SK-N-SH (cell line): ENCODE results near the gene ZFPL1. TPM values are rescaled to one million over a fixed set of nuclear protein-coding genes. Genes with fewer than 3 reads are reported as not detected.

Experiments
- CTCF ChIA-PET: fragments of 300-600, 350-600 bp; formaldehyde crosslinking; extraction: SDS; loops from one replicate; lab custom pipeline; 2021; lab: Yijun Ruan, JAX
- POLR2A ChIA-PET: fragments of 350-600 bp; sonication (Branson Sonifier 250); formaldehyde crosslinking; extraction: SDS; loops from one replicate; lab custom pipeline; 2020; ENCODE audit warnings: antibody characterized with exemption, inconsistent platforms; lab: Yijun Ruan, JAX
- DNase-seq: peaks from one replicate; pipeline ENCODE4 v3.0.0; 2012
- H2AFZ ChIP-seq: fragments of 200-600 bp; sonication (generic); 2 replicates; pipeline ENCODE4 v1.8.1; 2016; ENCODE audit warnings: antibody characterized with exemption, mild to moderate bottlenecking, low read depth
- H3F3A ChIP-seq: fragments of 200-600 bp; sonication (generic); replicated peaks from 2 replicates; pipeline ENCODE3; 2016; ENCODE audit warnings: antibody characterized with exemption, mild to moderate bottlenecking; ENCODE audit not compliant: insufficient read depth
- H3K27ac ChIP-seq, 2 experiments: fragments of 200-500 bp in 1 of 2; fragments of 200-600 bp in 1 of 2; sonication (Bioruptor generic) in 1 of 2; sonication (generic), shearing (Covaris generic) in 1 of 2; 2 replicates each; pipeline versions ENCODE4 v1.5.1 to v1.6.1; 2014 to 2016; ENCODE audit warnings: low read depth in 2 of 2, inconsistent platforms in 1 of 2, low read length in 1 of 2, mild to moderate bottlenecking in 1 of 2, mixed read lengths in 1 of 2
- H3K27me3 ChIP-seq: fragments of 200-600 bp; sonication (generic), shearing (Covaris generic); 2 replicates; pipeline ENCODE4 v1.6.1; 2016; ENCODE audit warnings: mixed run types; ENCODE audit not compliant: insufficient read depth
- H3K36me3 ChIP-seq, 2 experiments: fragments of 200-500 bp in 1 of 2; fragments of 200-600 bp in 1 of 2; sonication (Bioruptor generic) in 1 of 2; sonication (generic) in 1 of 2; replicated peaks in 1 of 2; 2 replicates each; pipeline versions ENCODE3 to v1.5.1; 2014 to 2016; ENCODE audit warnings: low read length in 1 of 2, mild to moderate bottlenecking in 1 of 2; ENCODE audit not compliant: insufficient read depth in 2 of 2, control insufficient read depth in 1 of 2
- H3K4me1 ChIP-seq, 2 experiments: fragments of 200-500 bp in 1 of 2; fragments of 200-600 bp in 1 of 2; sonication (Bioruptor generic) in 1 of 2; sonication (generic), shearing (Covaris generic) in 1 of 2; 2 replicates each; pipeline versions ENCODE4 v1.5.1 to v1.6.1; 2014 to 2016; ENCODE audit warnings: low read depth in 1 of 2, low read length in 1 of 2, mixed run types in 1 of 2; ENCODE audit not compliant: insufficient read depth in 2 of 2, control insufficient read depth in 1 of 2
- H3K4me2 ChIP-seq: fragments of 200-600 bp; sonication (generic), shearing (Covaris generic); 2 replicates; pipeline ENCODE4 v1.6.1; 2017; ENCODE audit warnings: mixed run types
- H3K4me3 ChIP-seq, 2 experiments: fragments of 200-500 bp in 1 of 2; fragments of 200-600 bp in 1 of 2; sonication (Bioruptor generic) in 1 of 2; sonication (generic), shearing (Covaris generic) in 1 of 2; 2 replicates each; pipeline versions ENCODE4 v1.5.1 to v1.8.1; 2014 to 2016; ENCODE audit warnings: low read depth in 2 of 2, inconsistent platforms in 1 of 2, low read length in 1 of 2, mild to moderate bottlenecking in 1 of 2, mixed read lengths in 1 of 2, moderate library complexity in 1 of 2
- H3K79me2 ChIP-seq: fragments of 200-600 bp; sonication (generic); 2 replicates; pipeline ENCODE4 v1.8.1; 2017; ENCODE audit warnings: mild to moderate bottlenecking; ENCODE audit not compliant: insufficient read depth
- H3K9ac ChIP-seq: fragments of 200-600 bp; sonication (generic); 2 replicates; pipeline ENCODE4 v1.6.1; 2017; ENCODE audit warnings: mixed run types
- H3K9me2 ChIP-seq: fragments of 200-600 bp; sonication (generic); 2 replicates; pipeline ENCODE4 v1.6.1; 2017; ENCODE audit warnings: mixed run types
- H3K9me3 ChIP-seq: fragments of 200-600 bp; sonication (generic); 2 replicates; pipeline ENCODE4 v1.6.1; 2017; ENCODE audit warnings: mixed run types, mild to moderate bottlenecking, moderate library complexity
- H4K20me1 ChIP-seq: fragments of 200-600 bp; sonication (generic); 2 replicates; pipeline ENCODE4 v1.6.1; 2017; ENCODE audit warnings: mild to moderate bottlenecking, mixed run types; ENCODE audit not compliant: insufficient read depth
- CHD2 ChIP-seq: fragments of 150-350 bp; IDR thresholded peaks from 2 replicates; pipeline ENCODE4 v1.6.1; 2018; ENCODE audit warnings: low read length; ENCODE audit not compliant: partially characterized antibody
- CTCF ChIP-seq: fragments of 200-600 bp; sonication (generic); IDR thresholded peaks from 2 replicates; pipeline ENCODE4 v1.6.1; 2017; ENCODE audit warnings: antibody characterized with exemption, mild to moderate bottlenecking, moderate library complexity
- EP300 ChIP-seq, 2 experiments: IDR thresholded peaks; 2 replicates each; pipeline versions ENCODE4 v1.4.0 to v1.6.1; 2012; ENCODE audit warnings: borderline replicate concordance in 1 of 2, low read depth in 1 of 2, low read length in 1 of 2
- FOSL2 ChIP-seq: IDR thresholded peaks from 2 replicates; pipeline ENCODE4 v1.4.0; 2012; ENCODE audit warnings: low read depth, mild to moderate bottlenecking, moderate library complexity, borderline replicate concordance
- FOXM1 ChIP-seq: IDR thresholded peaks from 2 replicates; pipeline ENCODE4 v1.4.0; 2012; ENCODE audit warnings: low read depth, mild to moderate bottlenecking
- GABPA ChIP-seq: IDR thresholded peaks from 2 replicates; pipeline ENCODE4 v1.4.0; 2012; ENCODE audit warnings: low read depth, mild to moderate bottlenecking
- GATA2 ChIP-seq: sonication (generic); formaldehyde crosslinking; IDR thresholded peaks from 2 replicates; pipeline ENCODE4 v1.5.0; 2020; ENCODE audit warnings: mild to moderate bottlenecking, missing genetic modification reagents
- IRF3 ChIP-seq: fragments of 150-350 bp; IDR thresholded peaks from 2 replicates; pipeline ENCODE4 v1.6.1; 2016; ENCODE audit warnings: mild to moderate bottlenecking, low read depth, low read length
- JUND ChIP-seq: IDR thresholded peaks from 2 replicates; pipeline ENCODE4 v1.4.0; 2012
- MAX ChIP-seq: IDR thresholded peaks from 2 replicates; pipeline ENCODE4 v1.4.0; 2012; ENCODE audit warnings: low read depth
- MEF2A ChIP-seq: IDR thresholded peaks from 2 replicates; pipeline ENCODE4 v1.4.0; 2012; ENCODE audit warnings: low read depth, borderline replicate concordance
- MXI1 ChIP-seq: IDR thresholded peaks from 2 replicates; pipeline ENCODE4 v1.6.1; 2012; ENCODE audit warnings: mild to moderate bottlenecking, low read depth, low read length, improper control_type of control experiment
- NFIC ChIP-seq: IDR thresholded peaks from 2 replicates; pipeline ENCODE4 v1.4.0; 2012; ENCODE audit warnings: borderline replicate concordance
- PBX3 ChIP-seq: IDR thresholded peaks from 2 replicates; pipeline ENCODE4; 2012
- POLR2AphosphoS5 ChIP-seq: IDR thresholded peaks from 2 replicates; pipeline ENCODE4 v1.6.1; 2012; ENCODE audit warnings: low read depth, low read length
- RFX5 ChIP-seq: IDR thresholded peaks from 2 replicates; pipeline ENCODE4 v1.6.1; 2012; ENCODE audit warnings: mild to moderate bottlenecking, improper control_type of control experiment, low read length
- SIN3A ChIP-seq: IDR thresholded peaks from 2 replicates; pipeline ENCODE4 v1.6.1; 2012; ENCODE audit warnings: low read depth, mild to moderate bottlenecking, low read length, moderate library complexity, borderline replicate concordance
- USF2 ChIP-seq: fragments of 150-350 bp; IDR thresholded peaks from 2 replicates; pipeline ENCODE4 v1.6.1; 2017; ENCODE audit warnings: antibody characterized with exemption, low read length, low read depth, borderline replicate concordance
- YY1 ChIP-seq: IDR thresholded peaks from 2 replicates; pipeline ENCODE4 v1.4.0; 2012; ENCODE audit warnings: low read depth, mild to moderate bottlenecking
- polyA plus RNA-seq, 3 experiments: library from polyadenylated mRNA; depleted of rRNA; stranded (reverse); fragments of >200 nt; gene quantifications; 2 replicates each; pipeline ENCODE4 v1.2.3, GENCODE V29; 2012

The ZFPL1 gene
- polyA plus RNA-seq, 1 of the 3 experiments (the other 2 are of a cell fraction) = 75.9 TPM

- POLR2A ChIA-PET = no interaction called here
- Histone ChIP-seq H3K4me1 (peaks cover 18 to 33% of the 10 kb centered on the region in 2 experiments; a peak in 3 of 4 replicates), H3K9ac (no peak overlapping the region)
Measured at GRCh38 chr11:65119670-65119995, 35.6 kb downstream of the ZFPL1 start.

More at GRCh38 chr11:65119670-65119995, 35.6 kb downstream of the ZFPL1 start:
- CTCF ChIA-PET = interaction anchor here (1.4 to 3.3 kb wide), 2 partner anchors 8 to 62 kb away, joined by 3 to 47 read pairs; partner anchors contain the start of gene TM7SF2
- TF ChIP-seq IRF3 (no peak), JUND (no peak), USF2 (no peak), MEF2A (no peak), MAX (no peak), POLR2AphosphoS5 (no peak), RFX5 (no peak), NFIC (no peak), CHD2 (no peak), GATA2 (CRISPR knock-in tag) (no peak), PBX3 (no peak), SIN3A (no peak), MXI1 (no peak), CTCF (no peak), YY1 (no peak), EP300 (IDR thresholded peaks at IDR 0.05; ENCODE audit: borderline replicate concordance in 1 of 2, low read depth in 1 of 2, low read length in 1 of 2) (no peak), GABPA (no peak), FOXM1 (no peak), FOSL2 (no peak)
- Histone ChIP-seq H3K27me3 (no peaks in the 10 kb centered on the region), H3F3A (peaks cover 29% of the 10 kb centered on the region), H3K9me3 (no peaks in the 10 kb centered on the region), H3K36me3 (peaks cover 36 to 42% of the 10 kb centered on the region in 2 experiments), H2AFZ (no peak overlapping the region), H3K4me3 (no peak overlapping the region), H3K4me2 (no peak overlapping the region), H3K9me2 (no peaks in the 10 kb centered on the region), H4K20me1 (no peaks in the 10 kb centered on the region), H3K27ac (no peak overlapping the region), H3K79me2 (peaks cover 65% of the 10 kb centered on the region)
- no peak for DNase-seq
